Transverse colon (tissue), 4 donors: Measurements from ENCODE around the gene TNK2.
"Not testable (repeated sequence)": the region's sequence is repeated elsewhere in the genome, so short reads cannot be mapped to it uniquely, and the experiment has no call there.

ENCODE experiments used
- CTCF ChIP-seq, 5 experiments: fragments of 200-600 bp in 3 of 5; fragments of 450-650 bp in 2 of 5; sonication (generic) in 3 of 5; IDR thresholded peaks; 1 replicate in 2 of 5; 2 replicates in 3 of 5; pipeline ENCODE4 v1.5.1; 2016 to 2017; ENCODE audit warnings: antibody characterized with exemption in 5 of 5, inconsistent platforms in 3 of 5, mild to moderate bottlenecking in 2 of 5, moderate library complexity in 1 of 5
- EP300 ChIP-seq: sonication (generic); formaldehyde crosslinking; IDR thresholded peaks from one replicate; pipeline ENCODE4 v1.6.1; 2017; ENCODE audit warnings: antibody characterized with exemption, low read depth
- POLR2A ChIP-seq: fragments of 450-650 bp; IDR thresholded peaks from one replicate; pipeline ENCODE4 v1.6.1; 2016; ENCODE audit warnings: antibody characterized with exemption, mild to moderate bottlenecking, moderate library complexity
- POLR2AphosphoS5 ChIP-seq, 3 donors: sonication (generic); formaldehyde crosslinking; IDR thresholded peaks; one replicate each; pipeline ENCODE4 v1.6.1; 2016; ENCODE audit warnings: antibody characterized with exemption in 3 of 3

- TF ChIP-seq CTCF (IDR thresholded peaks at IDR 0.05); EP300; POLR2AphosphoS5 (IDR thresholded peaks at IDR 0.05); POLR2A: not testable (repeated sequence)
Measured at GRCh38 chr3:195871686-195872085, 36.7 kb downstream of the TNK2 start.
